PC-3 (cell line): ENCODE data around the gene HOXD12. TPM values are rescaled to one million over a fixed set of nuclear protein-coding genes. Genes with fewer than 3 reads are reported as not detected.

ENCODE experiments used
- ATAC-seq: fragments of 200-7000 bp; cut with Tn5 transposase; 2 replicates; pipeline ENCODE4 v1.9.1; 2020; ENCODE audit warnings: mild to moderate bottlenecking, moderate library complexity
- BruUV-seq: library from RNA; stranded (reverse); fragments of 400-500 nt; replicated peaks from 2 replicates; lab custom pipeline; 2021; lab: Mats Ljungman, UMichigan
- CTCF ChIA-PET: fragments of 300-600 bp; sonication (Branson Sonifier 250); formaldehyde crosslinking; loops from one replicate; lab custom pipeline; 2022; ENCODE audit warnings: antibody characterized with exemption; lab: Charles Lee
- POLR2A ChIA-PET: fragments of 300-600 bp; sonication (Branson Sonifier 250); formaldehyde crosslinking; loops from one replicate; lab custom pipeline; 2022; ENCODE audit warnings: antibody characterized with exemption; ENCODE audit not compliant: unreplicated experiment; lab: Charles Lee
- DNase-seq: peaks from one replicate; pipeline ENCODE4 v3.0.0-alpha.2; 2015
- H2AFZ ChIP-seq: fragments of 300-600 bp; sonication (generic); 2 replicates; pipeline ENCODE4 v1.6.0; 2016; ENCODE audit warnings: antibody characterized with exemption, low read length
- H3F3A ChIP-seq: fragments of 300-600 bp; sonication (generic); one replicate; pipeline ENCODE4 v1.6.0; 2017; ENCODE audit warnings: antibody characterized with exemption, low read length, control low read depth, mild to moderate bottlenecking; ENCODE audit not compliant: unreplicated experiment
- H3K27ac ChIP-seq: fragments of 300-600 bp; sonication (generic); 2 replicates; pipeline ENCODE4 v1.5.1; 2016; ENCODE audit warnings: mild to moderate bottlenecking, low read length
- H3K27me3 ChIP-seq: fragments of 300-600 bp; sonication (generic); 2 replicates; pipeline ENCODE4 v1.6.1; 2016; ENCODE audit warnings: low read length, mixed read lengths
- H3K36me3 ChIP-seq: fragments of 300-600 bp; sonication (generic); 2 replicates; pipeline ENCODE4 v1.6.1; 2016; ENCODE audit warnings: low read depth, mixed run types, low read length, mixed read lengths
- H3K4me1 ChIP-seq: fragments of 300-600 bp; sonication (generic); 2 replicates; pipeline ENCODE4 v1.5.1; 2016; ENCODE audit warnings: low read length; ENCODE audit not compliant: insufficient read depth
- H3K4me2 ChIP-seq: fragments of 300-600 bp; sonication (generic); 2 replicates; pipeline ENCODE4 v1.6.0; 2016; ENCODE audit warnings: low read length
- H3K4me3 ChIP-seq: fragments of 300-600 bp; sonication (generic); 2 replicates; pipeline ENCODE4 v1.5.1; 2016; ENCODE audit warnings: mild to moderate bottlenecking, low read length, mixed read lengths
- H3K79me2 ChIP-seq: fragments of 300-600 bp; sonication (generic); 2 replicates; pipeline ENCODE4 v1.6.1; 2017; ENCODE audit warnings: low read length, mixed read lengths
- H3K9ac ChIP-seq: fragments of 300-600 bp; sonication (generic); 2 replicates; pipeline ENCODE4 v1.6.0; 2016; ENCODE audit warnings: mild to moderate bottlenecking, low read length
- H3K9me2 ChIP-seq: fragments of 300-600 bp; sonication (generic); replicated peaks from 2 replicates; pipeline ENCODE4 v1.6.1; 2016; ENCODE audit warnings: mixed run types, low read length, mixed read lengths
- H3K9me3 ChIP-seq: fragments of 300-600 bp; sonication (generic); 2 replicates; pipeline ENCODE4 v1.6.1; 2016; ENCODE audit warnings: low read length, mixed read lengths
- H4K20me1 ChIP-seq: fragments of 300-600 bp; sonication (generic); 2 replicates; pipeline ENCODE4 v1.6.1; 2016; ENCODE audit warnings: low read length, mixed read lengths
- EZH2 ChIP-seq: fragments of 300-600 bp; sonication (generic); IDR thresholded peaks from one replicate; pipeline ENCODE4 v1.6.1; 2017; ENCODE audit warnings: antibody characterized with exemption, mild to moderate bottlenecking, low read length; ENCODE audit not compliant: unreplicated experiment
- EZH2phosphoT487 ChIP-seq: fragments of 300-600 bp; sonication (generic); IDR thresholded peaks from 2 replicates; pipeline ENCODE4 v1.6.1; 2018; ENCODE audit warnings: mild to moderate bottlenecking, antibody characterized with exemption, low read length, borderline replicate concordance
- intact Hi-C: fragments of 100-400 bp; cut with micrococcal nuclease; formaldehyde crosslinking; loops from 2 replicates; pipeline ENCODE4 v1.9.0; 2023
- total RNA-seq: library from RNA; depleted of rRNA; stranded (reverse); fragments of >200 nt; gene quantifications from 2 replicates; pipeline ENCODE4 v1.2.3, GENCODE V29; 2014
- TF ChIP-seq, protein P1 (sequence below): fragments of 300-600 bp; sonication (generic); conservative IDR thresholded peaks from 2 replicates; pipeline ENCODE4 v1.5.1; 2017; ENCODE audit warnings: antibody characterized with exemption, low read depth, mild to moderate bottlenecking, low read length

The HOXD12 gene
- total RNA-seq, 1 experiment from 2014 or later, result not detected

DNA sequence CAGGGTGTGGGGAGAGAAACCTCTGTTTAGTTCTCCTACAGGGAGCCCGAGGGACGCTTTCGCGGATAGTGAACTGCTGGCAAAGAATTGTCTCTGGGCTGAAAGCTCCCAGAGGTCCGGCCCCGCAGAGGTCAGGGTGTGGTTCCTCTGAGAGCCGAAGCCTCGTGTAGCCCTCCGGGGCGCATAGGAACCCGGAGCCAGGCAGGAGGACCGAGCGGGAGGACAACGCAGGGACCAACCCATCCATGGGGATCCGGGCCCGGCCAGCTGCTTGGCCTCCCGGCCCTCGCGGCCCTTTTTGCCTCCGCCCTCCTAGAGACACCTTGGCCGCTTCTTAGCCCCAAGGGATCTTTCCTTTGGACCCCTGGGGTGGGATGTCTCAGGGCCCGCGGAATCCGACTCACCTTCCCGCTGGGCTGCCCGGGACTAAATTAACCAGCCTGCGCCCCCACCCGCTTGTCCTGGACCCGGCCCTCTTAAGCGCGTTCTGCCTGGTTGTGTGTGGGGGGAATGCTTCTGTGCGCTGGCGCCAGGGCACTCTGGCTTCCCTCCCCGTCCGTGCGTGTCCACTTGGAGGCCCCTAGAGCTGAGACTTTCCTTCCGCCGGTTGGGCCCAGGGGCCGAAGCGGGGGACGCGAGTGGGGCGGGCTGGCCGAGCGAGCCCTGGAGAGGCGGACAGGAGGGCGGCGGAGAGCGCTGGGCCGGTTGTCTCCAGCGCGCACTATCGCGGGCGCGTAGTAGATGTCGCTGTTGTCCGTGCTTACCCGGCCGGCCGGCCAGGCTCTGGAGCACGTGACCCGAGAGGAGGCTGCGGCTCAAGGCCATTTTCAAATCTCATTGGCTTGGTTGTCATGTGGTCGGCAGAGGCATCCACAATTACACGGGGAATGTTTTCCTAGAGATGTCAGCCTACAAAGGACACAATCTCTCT is 16.6 kb downstream of the HOXD12 start, which contains the start of gene HOXD10:
Gene HOXD10 (plus strand): TSS at position 896 of the 931 bp plus-strand sequence. CDS start 56 bp downstream, outside the sequence.
- Histone ChIP-seq H3K36me3 (no peaks in the 10 kb centered on the region), H3K79me2 (no peaks in the 10 kb centered on the region), H3K9me2 (no peaks in the 10 kb centered on the region), H3K4me1 (no peaks in the 10 kb centered on the region), H3K4me2 (no peak within 1 kb of the TSS), H3K9ac (no peak within 1 kb of the TSS), H3K27me3 (peaks cover 21% of the 10 kb centered on the region; the same call in 1 of the 2 replicates), H3K4me3 (no peak within 1 kb of the TSS), H3F3A (no peaks in the 10 kb centered on the region), H4K20me1 (no peaks in the 10 kb centered on the region), H3K27ac (no peak within 1 kb of the TSS), H3K9me3 (no peaks in the 10 kb centered on the region), H2AFZ (no peak within 1 kb of the TSS)
- CTCF ChIA-PET, result no interaction called here
- no peak for DNase-seq
- intact Hi-C loops, result no loop called here
- no peak for ATAC-seq
- POLR2A ChIA-PET, result no interaction called here
- no peak for TF ChIP-seq EZH2phosphoT487
- TF ChIP-seq EZH2, result no peak
- TF ChIP-seq, protein P1, sequence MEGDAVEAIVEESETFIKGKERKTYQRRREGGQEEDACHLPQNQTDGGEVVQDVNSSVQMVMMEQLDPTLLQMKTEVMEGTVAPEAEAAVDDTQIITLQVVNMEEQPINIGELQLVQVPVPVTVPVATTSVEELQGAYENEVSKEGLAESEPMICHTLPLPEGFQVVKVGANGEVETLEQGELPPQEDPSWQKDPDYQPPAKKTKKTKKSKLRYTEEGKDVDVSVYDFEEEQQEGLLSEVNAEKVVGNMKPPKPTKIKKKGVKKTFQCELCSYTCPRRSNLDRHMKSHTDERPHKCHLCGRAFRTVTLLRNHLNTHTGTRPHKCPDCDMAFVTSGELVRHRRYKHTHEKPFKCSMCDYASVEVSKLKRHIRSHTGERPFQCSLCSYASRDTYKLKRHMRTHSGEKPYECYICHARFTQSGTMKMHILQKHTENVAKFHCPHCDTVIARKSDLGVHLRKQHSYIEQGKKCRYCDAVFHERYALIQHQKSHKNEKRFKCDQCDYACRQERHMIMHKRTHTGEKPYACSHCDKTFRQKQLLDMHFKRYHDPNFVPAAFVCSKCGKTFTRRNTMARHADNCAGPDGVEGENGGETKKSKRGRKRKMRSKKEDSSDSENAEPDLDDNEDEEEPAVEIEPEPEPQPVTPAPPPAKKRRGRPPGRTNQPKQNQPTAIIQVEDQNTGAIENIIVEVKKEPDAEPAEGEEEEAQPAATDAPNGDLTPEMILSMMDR, result no peak
- BruUV-seq, result no TSS peak

- Histone ChIP-seq H3K36me3 (no peaks in the 10 kb centered on the region), H3F3A (no peaks in the 10 kb centered on the region), H3K4me3 (no peak overlapping the region), H3K27me3 (peaks cover 21% of the 10 kb centered on the region; the same call in 1 of the 2 replicates), H3K9me3 (no peaks in the 10 kb centered on the region), H3K4me2 (no peak overlapping the region), H3K4me1 (no peaks in the 10 kb centered on the region), H3K9ac (no peak overlapping the region), H3K9me2 (no peaks in the 10 kb centered on the region), H4K20me1 (no peaks in the 10 kb centered on the region), H2AFZ (no peak overlapping the region), H3K79me2 (no peaks in the 10 kb centered on the region), H3K27ac (no peak overlapping the region)
- intact Hi-C loops, result no loop called here
- POLR2A ChIA-PET, result no interaction called here
- CTCF ChIA-PET, result no interaction called here
- no peak for TF ChIP-seq EZH2phosphoT487
- TF ChIP-seq, protein P1, result no peak
- no peak for TF ChIP-seq EZH2
- BruUV-seq, result no TSS peak
- ATAC-seq (no peak), DNase-seq (no peak)
These were observed 17.7 kb downstream of the HOXD12 start for GRCh38 chr2:176117162-176117822.
